Activated T-cell treated with anti-CD3 and anti-CD28 coated beads, Interleukin-2, amount 50 U/mL, for 24 hours (primary cell): ENCODE measurements around the gene DCLK1.

Source experiments
- DNase-seq: peaks from one replicate; pipeline ENCODE4 v3.0.0-alpha.2; 2020
- H3K27ac Mint-ChIP-seq: 2 replicates; pipeline ENCODE4 v1.8.0; 2020; ENCODE audit warnings: mild to moderate bottlenecking, mixed read lengths
- H3K27me3 Mint-ChIP-seq: 2 replicates; pipeline ENCODE4 v1.8.0; 2020; ENCODE audit warnings: mixed read lengths
- H3K36me3 Mint-ChIP-seq: 2 replicates; pipeline ENCODE4 v1.8.0; 2020; ENCODE audit warnings: low read depth, mixed read lengths
- H3K4me1 Mint-ChIP-seq: 2 replicates; pipeline ENCODE4 v1.8.0; 2020; ENCODE audit warnings: low read depth, mixed read lengths
- H3K4me3 Mint-ChIP-seq: 2 replicates; pipeline ENCODE4 v1.8.0; 2020; ENCODE audit warnings: mild to moderate bottlenecking, moderate library complexity, mixed read lengths
- H3K9me3 Mint-ChIP-seq: 2 replicates; pipeline ENCODE4 v1.8.0; 2020; ENCODE audit warnings: mixed read lengths

The DCLK1 gene

DNA sequence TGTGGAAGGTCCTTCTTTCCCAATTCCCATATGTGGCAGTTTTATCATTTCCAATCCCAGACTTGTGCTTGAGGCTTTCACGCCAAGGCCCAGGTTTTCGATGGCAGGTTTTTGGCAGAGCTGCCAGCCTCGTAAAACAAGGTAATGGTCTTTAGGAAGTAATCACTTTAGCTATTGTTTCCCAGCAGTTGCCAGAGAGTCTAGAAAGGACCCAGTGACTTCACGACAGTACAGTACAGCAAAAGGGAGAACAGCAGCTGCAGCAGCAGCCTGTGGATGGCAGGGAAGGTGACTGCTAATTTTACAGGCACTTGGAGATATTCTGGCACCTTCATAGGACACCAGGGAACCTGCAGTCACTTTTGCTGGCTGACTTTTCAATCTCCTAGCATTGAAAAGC, 363.1 kb downstream of the DCLK1 start:
- Mint-ChIP-seq H3K4me3 (no peak overlapping the region), H3K36me3 (no peaks in the 10 kb centered on the region), H3K4me1 (no peaks in the 10 kb centered on the region), H3K27me3 (no peaks in the 10 kb centered on the region), H3K9me3 (no peaks in the 10 kb centered on the region), H3K27ac (no peak overlapping the region)
- DNase-seq = no peak

DNA sequence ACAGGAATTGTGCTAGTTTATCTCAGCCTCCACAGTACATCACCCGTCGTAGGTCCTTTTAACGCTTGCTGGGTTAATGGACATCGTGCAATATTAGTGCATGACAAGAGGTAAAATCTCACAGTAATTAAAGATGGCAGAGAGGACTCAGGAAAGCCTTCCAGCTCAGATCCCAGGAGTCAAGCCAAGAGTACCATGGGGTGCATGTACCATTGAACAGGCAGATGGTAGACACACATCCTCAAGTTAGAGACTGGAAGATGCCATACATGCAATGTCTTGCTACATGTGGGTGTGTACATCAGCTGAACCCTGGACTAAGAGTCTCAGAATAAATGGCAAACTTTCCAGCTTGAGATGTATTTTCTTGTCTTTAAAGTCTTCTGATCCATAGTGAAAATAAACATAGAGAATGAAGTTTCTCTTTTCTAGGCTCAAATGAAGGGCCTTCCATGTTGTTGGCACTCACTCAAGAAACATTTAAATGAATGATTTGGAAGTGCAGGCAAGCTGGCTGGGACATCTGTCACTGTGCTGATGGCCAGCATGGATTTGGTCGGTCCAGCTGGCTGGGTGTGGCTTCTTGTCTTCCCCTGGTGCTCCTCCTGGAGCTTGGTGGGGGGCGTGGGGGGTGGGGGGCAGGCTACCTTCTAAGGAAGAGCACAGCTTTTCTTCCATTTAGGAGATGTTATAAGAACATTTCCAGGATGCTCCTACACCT, 363.8 kb downstream of the DCLK1 start:
- Mint-ChIP-seq H3K9me3 (no peaks in the 10 kb centered on the region), H3K4me1 (no peaks in the 10 kb centered on the region), H3K36me3 (no peaks in the 10 kb centered on the region), H3K27ac (no peak overlapping the region), H3K4me3 (no peak overlapping the region), H3K27me3 (no peaks in the 10 kb centered on the region)
- DNase-seq = no peak

DNA sequence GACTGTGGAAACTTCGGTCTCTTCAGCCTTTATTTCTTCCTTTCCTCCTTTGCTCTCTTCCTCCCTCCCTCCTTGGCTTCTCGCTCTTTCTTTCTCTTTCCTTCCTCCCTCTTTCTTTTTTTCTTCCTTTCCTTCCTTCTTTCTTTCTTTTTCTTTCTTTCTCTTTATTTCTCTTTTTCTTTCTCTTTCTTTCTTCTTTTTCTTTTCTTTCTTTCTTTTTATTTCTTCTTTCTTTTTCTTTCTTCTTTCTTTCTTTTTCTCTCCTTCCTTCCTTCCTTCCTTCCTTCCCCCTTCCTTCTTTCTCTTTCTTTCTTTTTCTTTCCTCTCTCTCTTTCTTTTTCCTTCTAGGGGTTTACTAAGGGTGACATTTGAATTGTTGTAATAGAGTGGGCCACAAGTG, 364.5 kb downstream of the DCLK1 start:
- Mint-ChIP-seq H3K27ac (no peak overlapping the region), H3K4me1 (no peaks in the 10 kb centered on the region), H3K9me3 (no peaks in the 10 kb centered on the region), H3K4me3 (no peak overlapping the region), H3K36me3 (no peaks in the 10 kb centered on the region), H3K27me3 (no peaks in the 10 kb centered on the region)
- no peak for DNase-seq

- Mint-ChIP-seq H3K4me3 (no peak overlapping the region), H3K4me1 (no peaks in the 10 kb centered on the region), H3K9me3 (no peaks in the 10 kb centered on the region), H3K36me3 (no peaks in the 10 kb centered on the region), H3K27me3 (no peaks in the 10 kb centered on the region), H3K27ac (no peak overlapping the region)
- no peak for DNase-seq
Observed at GRCh38 chr13:35765941-35766340, 365.2 kb downstream of the DCLK1 start.

GRCh38 chr13:35765366-35765765, 365.8 kb downstream of the DCLK1 start:
- no peaks in the 10 kb centered on the region for H3K36me3 Mint-ChIP-seq
- no peaks in the 10 kb centered on the region for H3K4me1 Mint-ChIP-seq
- no peaks in the 10 kb centered on the region for H3K27me3 Mint-ChIP-seq
- no peaks in the 10 kb centered on the region for H3K9me3 Mint-ChIP-seq
- no peak for DNase-seq
- no peak overlapping the region for H3K27ac Mint-ChIP-seq
- no peak overlapping the region for H3K4me3 Mint-ChIP-seq

- Mint-ChIP-seq H3K4me3 (no peak overlapping the region), H3K9me3 (peaks cover 2% of the 10 kb centered on the region), H3K4me1 (no peaks in the 10 kb centered on the region), H3K27me3 (no peaks in the 10 kb centered on the region), H3K36me3 (no peaks in the 10 kb centered on the region), H3K27ac (no peak overlapping the region)
- DNase-seq = no peak
Observed at GRCh38 chr13:35764326-35765015, 366.7 kb downstream of the DCLK1 start.

- H3K36me3 Mint-ChIP-seq = no peaks in the 10 kb centered on the region
- no peak overlapping the region for H3K4me3 Mint-ChIP-seq
- H3K27ac Mint-ChIP-seq = no peak overlapping the region
- H3K4me1 Mint-ChIP-seq = no peaks in the 10 kb centered on the region
- no peaks in the 10 kb centered on the region for H3K27me3 Mint-ChIP-seq
- DNase-seq = no peak
- H3K9me3 Mint-ChIP-seq = peaks cover 4% of the 10 kb centered on the region
Observed at GRCh38 chr13:35763782-35764123, 367.4 kb downstream of the DCLK1 start.

DNA sequence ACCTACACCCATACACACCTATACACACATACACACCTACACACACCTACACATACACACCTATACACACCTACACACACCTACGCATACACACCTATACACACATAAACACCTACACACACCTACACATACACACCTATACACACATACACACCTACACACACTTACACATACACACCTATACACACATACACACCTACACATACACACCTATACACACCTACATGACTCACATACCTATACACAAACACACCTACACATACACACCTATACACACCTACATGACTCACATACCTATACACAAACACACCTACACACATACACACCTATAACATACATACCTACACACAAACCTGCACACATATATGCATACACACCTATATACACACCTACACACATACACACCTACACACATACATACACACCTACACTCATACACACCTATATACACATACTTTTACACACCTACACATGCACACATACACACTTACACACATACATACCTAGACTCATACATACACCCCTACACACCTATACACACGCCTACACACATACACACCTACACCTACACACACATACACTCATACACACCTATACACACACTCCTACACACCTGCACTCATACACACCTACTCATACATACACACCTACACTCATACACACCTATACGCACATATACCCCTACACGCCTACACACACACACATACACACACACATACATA, 368.0 kb downstream of the DCLK1 start:
- no peak overlapping the region for H3K4me3 Mint-ChIP-seq
- H3K9me3 Mint-ChIP-seq = peaks cover 4% of the 10 kb centered on the region
- H3K27me3 Mint-ChIP-seq = no peaks in the 10 kb centered on the region
- no peaks in the 10 kb centered on the region for H3K4me1 Mint-ChIP-seq
- no peaks in the 10 kb centered on the region for H3K36me3 Mint-ChIP-seq
- no peak overlapping the region for H3K27ac Mint-ChIP-seq
- DNase-seq = no peak

DNA sequence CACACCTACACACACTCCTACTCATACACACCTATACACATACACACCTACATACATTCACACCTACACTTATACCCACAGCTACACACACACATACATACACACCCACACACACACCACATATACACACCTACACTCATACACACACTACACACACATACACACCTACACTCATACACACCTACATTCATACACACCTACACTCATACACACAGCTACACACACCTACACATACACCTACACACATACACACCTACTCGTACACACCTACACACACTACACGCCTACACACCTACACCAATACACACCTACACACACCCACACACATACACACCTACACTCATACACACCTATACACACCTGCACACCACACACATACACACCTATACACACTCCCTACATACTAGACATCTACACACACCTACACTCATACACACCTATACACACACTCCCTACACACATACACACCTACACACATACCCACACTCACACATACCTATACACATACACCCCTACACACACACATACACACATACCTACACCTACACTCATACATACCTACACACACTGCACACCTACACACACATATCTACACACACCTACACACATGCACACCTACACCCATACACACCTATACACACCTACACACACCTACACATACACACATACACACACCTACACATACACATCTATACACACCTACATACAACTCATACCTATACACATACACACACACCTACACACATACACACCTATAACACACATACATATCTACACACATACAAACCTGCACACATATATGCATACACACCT, 369.5 kb downstream of the DCLK1 start:
- peaks cover 4% of the 10 kb centered on the region for H3K9me3 Mint-ChIP-seq
- no peaks in the 10 kb centered on the region for H3K27me3 Mint-ChIP-seq
- H3K36me3 Mint-ChIP-seq = no peaks in the 10 kb centered on the region
- H3K27ac Mint-ChIP-seq = no peak overlapping the region
- H3K4me3 Mint-ChIP-seq = no peak overlapping the region
- no peaks in the 10 kb centered on the region for H3K4me1 Mint-ChIP-seq
- DNase-seq = no peak

- H3K36me3 Mint-ChIP-seq = no peaks in the 10 kb centered on the region
- H3K4me3 Mint-ChIP-seq = no peak overlapping the region
- no peak overlapping the region for H3K27ac Mint-ChIP-seq
- peaks cover 4% of the 10 kb centered on the region for H3K9me3 Mint-ChIP-seq
- H3K27me3 Mint-ChIP-seq = no peaks in the 10 kb centered on the region
- no peak for DNase-seq
- H3K4me1 Mint-ChIP-seq = no peaks in the 10 kb centered on the region
Observed at GRCh38 chr13:35760735-35761281, 370.4 kb downstream of the DCLK1 start.

DNA sequence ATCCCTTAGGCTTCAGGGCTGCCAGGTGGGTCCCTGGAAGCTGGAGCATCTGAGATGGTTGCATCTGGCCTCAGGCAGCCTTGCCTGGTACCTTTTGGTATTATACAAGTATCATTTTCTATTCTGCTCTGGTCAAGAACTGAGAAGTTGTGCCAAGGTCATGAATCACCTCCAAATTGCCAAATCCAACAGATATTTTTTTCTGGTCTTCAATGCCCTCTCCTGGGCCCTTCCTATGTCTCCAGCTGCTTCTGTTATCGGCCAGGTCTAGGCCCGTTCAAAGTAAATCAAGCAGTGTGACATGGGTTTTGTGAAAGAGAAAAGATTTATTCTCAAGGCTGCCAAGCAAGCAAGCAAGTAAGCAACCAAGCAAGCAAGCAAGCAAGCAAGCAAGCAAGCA, 383.6 kb downstream of the DCLK1 start:
- H3K4me1 Mint-ChIP-seq = no peaks in the 10 kb centered on the region
- no peak overlapping the region for H3K27ac Mint-ChIP-seq
- no peak for DNase-seq
- no peak overlapping the region for H3K4me3 Mint-ChIP-seq
- H3K36me3 Mint-ChIP-seq = no peaks in the 10 kb centered on the region
- peaks cover 21% of the 10 kb centered on the region for H3K9me3 Mint-ChIP-seq
- H3K27me3 Mint-ChIP-seq = no peaks in the 10 kb centered on the region

DNA sequence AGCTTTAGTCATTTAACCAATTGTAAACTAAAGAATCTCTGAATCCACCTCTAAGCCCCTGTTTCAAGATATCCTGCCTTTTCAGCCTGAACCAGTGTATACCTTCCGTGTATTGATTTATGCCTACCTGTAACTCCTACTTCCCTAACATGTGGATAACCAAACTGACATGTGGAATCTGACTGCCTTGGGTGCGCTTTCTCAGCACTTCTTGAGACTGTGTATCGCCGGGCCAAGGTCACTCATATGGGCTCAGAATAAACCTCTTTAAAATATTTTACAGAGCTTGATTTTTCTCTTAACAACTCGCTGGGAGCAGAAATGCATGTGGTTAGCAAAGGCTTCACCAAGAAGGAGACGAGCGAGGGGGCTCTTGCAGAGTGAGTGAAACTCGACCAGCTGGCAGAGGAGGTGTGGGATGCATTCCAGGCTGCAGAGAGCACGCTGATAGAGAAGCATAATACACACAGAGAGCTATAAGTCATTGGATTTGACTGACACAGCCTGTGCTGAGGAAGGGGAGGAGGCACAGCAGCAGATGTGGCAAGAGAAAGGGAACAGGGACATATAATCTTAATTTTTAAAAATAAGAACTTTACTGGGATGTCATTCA, 386.5 kb downstream of the DCLK1 start:
- DNase-seq = no peak
- H3K4me3 Mint-ChIP-seq = no peak overlapping the region
- H3K36me3 Mint-ChIP-seq = no peaks in the 10 kb centered on the region
- H3K4me1 Mint-ChIP-seq = no peaks in the 10 kb centered on the region
- H3K9me3 Mint-ChIP-seq = peaks cover 2% of the 10 kb centered on the region
- H3K27me3 Mint-ChIP-seq = no peaks in the 10 kb centered on the region
- no peak overlapping the region for H3K27ac Mint-ChIP-seq

- H3K36me3 Mint-ChIP-seq = no peaks in the 10 kb centered on the region
Observed at GRCh38 chr13:35744144-35744543, 387.0 kb downstream of the DCLK1 start.

DNA sequence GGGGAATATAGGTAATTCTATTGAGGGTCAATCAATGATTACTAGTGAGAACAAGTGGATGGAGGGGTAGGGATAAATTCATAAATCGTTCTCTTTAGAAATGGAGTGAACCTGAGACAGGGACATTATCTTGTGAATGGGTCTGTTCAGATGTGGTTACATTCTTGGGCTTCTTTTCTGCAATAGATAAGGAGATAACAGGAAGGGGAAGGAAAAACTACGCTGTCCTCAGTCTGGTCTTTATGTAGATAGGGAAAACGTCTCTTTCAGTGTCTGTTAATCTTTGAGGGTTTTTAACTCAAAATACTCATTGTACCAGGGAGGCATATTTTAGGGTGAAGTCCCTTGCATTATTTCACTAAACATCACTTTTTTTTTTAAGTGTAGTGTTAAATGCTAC, 388.0 kb downstream of the DCLK1 start:
- no peaks in the 10 kb centered on the region for H3K4me1 Mint-ChIP-seq
- no peaks in the 10 kb centered on the region for H3K27me3 Mint-ChIP-seq
- H3K27ac Mint-ChIP-seq = no peak overlapping the region
- H3K9me3 Mint-ChIP-seq = peaks cover 2% of the 10 kb centered on the region
- no peaks in the 10 kb centered on the region for H3K36me3 Mint-ChIP-seq
- H3K4me3 Mint-ChIP-seq = no peak overlapping the region
- no peak for DNase-seq

More at GRCh38 chr13:35744144-35744543, 387.0 kb downstream of the DCLK1 start:
- peaks cover 2% of the 10 kb centered on the region for H3K9me3 Mint-ChIP-seq
- no peak overlapping the region for H3K4me3 Mint-ChIP-seq
- H3K27ac Mint-ChIP-seq = no peak overlapping the region
- no peaks in the 10 kb centered on the region for H3K4me1 Mint-ChIP-seq
- no peaks in the 10 kb centered on the region for H3K27me3 Mint-ChIP-seq
- DNase-seq = no peak
